Right cardiac atrium (tissue), 5 donors: ENCODE results near the gene TXK. TPM values are rescaled to one million over a fixed set of nuclear protein-coding genes. Genes with fewer than 3 reads are reported as not detected.

Source experiments
- ATAC-seq, 2 donors: fragments of 200-7000 bp; cut with Tn5 transposase; one replicate each; pipeline versions ENCODE4 v1.8.0 to v1.9.1; 2020; ENCODE audit warnings: moderate library complexity in 2 of 2, mild to moderate bottlenecking in 1 of 2
- DNase-seq, 3 donors: peaks; one replicate each; pipeline ENCODE4 v3.0.0-alpha.2; 2020
- H3K27ac ChIP-seq: one replicate; pipeline ENCODE4 v1.5.1; 2013; ENCODE audit warnings: mild to moderate bottlenecking, low read length, control low read depth, moderate library complexity
- H3K27me3 ChIP-seq: one replicate; pipeline ENCODE4 v1.6.1; 2013; ENCODE audit not compliant: control insufficient read depth, insufficient read depth
- H3K4me1 ChIP-seq: one replicate; pipeline ENCODE4 v1.6.1; 2013; ENCODE audit warnings: low read length; ENCODE audit not compliant: control insufficient read depth, insufficient read depth
- H3K4me3 ChIP-seq: one replicate; pipeline ENCODE4 v1.5.1; 2013; ENCODE audit warnings: low read length, control low read depth
- H3K9me3 ChIP-seq: one replicate; pipeline ENCODE4 v1.6.1; 2013; ENCODE audit warnings: low read length; ENCODE audit not compliant: control insufficient read depth
- WGBS: extraction: QIAGEN DNeasy Blood & Tissue Kit; methylation state at CpG from one replicate; pipeline ENCODE4 v1.1.7; 2013; 5-methylcytosine and 5-hydroxymethylcytosine counted together
- intact Hi-C, 4 donors: fragments of 100-400 bp; cut with DNase I; formaldehyde crosslinking; loops; one replicate each; pipeline versions ENCODE4 v1.11.0 to v1.14.0; 2022 to 2023
- polyA plus RNA-seq: library from polyadenylated mRNA; stranded (reverse); fragments of 200-250 nt; gene quantifications from one replicate; pipeline ENCODE4 v1.2.3, GENCODE V29; 2013
- total RNA-seq, 4 donors: library from RNA; stranded (reverse); fragmentation: NEBNext Ultra II Directional; extraction: Animal tissue kit (Norgen Biotek cat#: 25700); gene quantifications; one replicate each; pipeline ENCODE4 v1.2.1, GENCODE V29; 2021
- donor health status: healthy with polysubstance abuse.
- donor health status: DM: no; HTN: yes; CAD: no.
- donor health status: DM: no; HTN: no; CAD: no.
- donor health status: DM: no; HTN: yes; CAD: no; lungs with severe emphysema.
- donor health status: DM: yes; HTN: yes; CAD: no.

The TXK gene
- total and polyA plus RNA-seq, 5 donors = 0.14 to 1.8 (median 0.71) TPM

GRCh38 chr4:48120132-48120531 is 13.9 kb downstream of the TXK start:
- Histone ChIP-seq H3K4me1 (no peaks in the 10 kb centered on the region), H3K27ac (no peak overlapping the region), H3K9me3 (no peaks in the 10 kb centered on the region), H3K4me3 (no peak overlapping the region), H3K27me3 (no peaks in the 10 kb centered on the region)
- intact Hi-C loops = no loop called here
- no peak for ATAC-seq
- DNase-seq = no peak
- 90% methylated on average over 13 of the region's 13 CpGs for WGBS

DNA sequence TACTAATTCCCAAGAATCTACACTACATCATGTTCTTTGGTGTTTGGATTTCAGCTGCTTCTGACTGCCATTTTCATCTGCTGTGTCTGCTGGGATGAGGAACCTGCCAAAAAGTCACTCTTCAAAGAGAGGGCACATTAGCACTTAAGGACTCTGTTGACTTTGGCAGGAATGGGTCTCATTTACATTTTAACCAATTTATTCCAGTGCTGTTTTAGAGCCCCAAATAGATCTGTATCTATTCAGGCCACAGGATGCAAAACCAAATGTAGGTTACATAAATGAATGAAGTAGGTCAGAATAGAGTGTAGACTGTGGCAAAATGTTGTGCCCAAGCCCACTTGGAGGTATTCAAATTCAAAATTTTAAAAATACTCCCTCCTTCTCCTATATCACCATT is 14.4 kb downstream of the TXK start:
- Histone ChIP-seq H3K4me1 (no peaks in the 10 kb centered on the region), H3K4me3 (no peak overlapping the region), H3K9me3 (no peaks in the 10 kb centered on the region), H3K27me3 (no peaks in the 10 kb centered on the region), H3K27ac (no peak overlapping the region)
- ATAC-seq (no peak), DNase-seq (no peak)
- intact Hi-C loops = no loop called here

DNA sequence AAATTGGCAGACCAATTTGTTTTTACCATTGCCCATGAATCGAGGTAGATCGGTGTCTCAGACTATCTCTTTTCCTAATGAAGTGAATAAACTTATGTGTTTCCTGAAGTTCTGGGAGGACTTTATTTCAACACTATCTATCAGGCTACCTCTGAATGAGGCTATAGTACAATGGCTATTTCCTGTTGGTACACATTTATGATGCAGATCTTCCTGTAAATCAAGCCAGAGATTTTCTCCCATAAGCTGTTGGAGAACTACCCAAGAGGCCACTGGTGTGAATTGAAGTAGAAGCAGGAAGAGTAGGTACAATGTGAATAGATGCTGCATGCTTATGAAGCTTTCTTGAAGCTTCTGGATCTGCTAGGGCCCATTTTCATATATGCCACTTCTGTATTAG is 16.0 kb downstream of the TXK start:
- Histone ChIP-seq H3K9me3 (no peaks in the 10 kb centered on the region), H3K4me1 (no peaks in the 10 kb centered on the region), H3K27ac (no peak overlapping the region), H3K4me3 (no peak overlapping the region), H3K27me3 (no peaks in the 10 kb centered on the region)
- DNase-seq (no peak), ATAC-seq (no peak)
- intact Hi-C loops = no loop called here
- 73% methylated on average over 2 of the region's 2 CpGs for WGBS

GRCh38 chr4:48116582-48116981 is 17.5 kb downstream of the TXK start:
- no peaks in the 10 kb centered on the region for H3K9me3 ChIP-seq
- 74% methylated on average over 3 of the region's 3 CpGs for WGBS
- no peaks in the 10 kb centered on the region for H3K4me1 ChIP-seq
- no peak overlapping the region for H3K4me3 ChIP-seq
- H3K27me3 ChIP-seq = no peaks in the 10 kb centered on the region
- no peak overlapping the region for H3K27ac ChIP-seq
- intact Hi-C loops = no loop called here
- DNase-seq (no peak), ATAC-seq (no peak)

DNA sequence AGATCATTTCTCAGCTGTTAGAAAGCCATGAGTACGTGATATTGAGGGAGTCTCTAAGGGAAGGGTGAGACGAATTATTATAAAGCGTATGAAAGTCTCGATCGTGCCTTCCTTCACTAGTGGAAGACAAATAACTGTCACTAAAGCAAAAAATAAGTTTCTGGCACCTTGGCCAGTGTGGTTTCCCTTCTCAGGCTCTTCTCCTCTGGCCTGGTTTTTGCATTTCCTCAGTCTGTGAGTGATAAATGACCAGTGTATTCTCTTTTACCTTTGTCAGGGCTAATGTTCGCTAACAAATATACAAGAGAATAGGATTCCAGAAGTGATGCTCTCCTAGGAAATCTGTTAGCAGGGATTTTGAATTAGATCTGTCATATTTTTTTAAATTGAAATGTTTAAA is 19.6 kb downstream of the TXK start:
- DNase-seq = no peak
- no peaks in the 10 kb centered on the region for H3K27me3 ChIP-seq
- no peak overlapping the region for H3K27ac ChIP-seq
- WGBS = 81% methylated on average over 6 of the region's 6 CpGs
- H3K4me3 ChIP-seq = no peak overlapping the region
- ATAC-seq = no peak
- intact Hi-C loops = no loop called here
- no peaks in the 10 kb centered on the region for H3K4me1 ChIP-seq
- H3K9me3 ChIP-seq = no peaks in the 10 kb centered on the region

DNA sequence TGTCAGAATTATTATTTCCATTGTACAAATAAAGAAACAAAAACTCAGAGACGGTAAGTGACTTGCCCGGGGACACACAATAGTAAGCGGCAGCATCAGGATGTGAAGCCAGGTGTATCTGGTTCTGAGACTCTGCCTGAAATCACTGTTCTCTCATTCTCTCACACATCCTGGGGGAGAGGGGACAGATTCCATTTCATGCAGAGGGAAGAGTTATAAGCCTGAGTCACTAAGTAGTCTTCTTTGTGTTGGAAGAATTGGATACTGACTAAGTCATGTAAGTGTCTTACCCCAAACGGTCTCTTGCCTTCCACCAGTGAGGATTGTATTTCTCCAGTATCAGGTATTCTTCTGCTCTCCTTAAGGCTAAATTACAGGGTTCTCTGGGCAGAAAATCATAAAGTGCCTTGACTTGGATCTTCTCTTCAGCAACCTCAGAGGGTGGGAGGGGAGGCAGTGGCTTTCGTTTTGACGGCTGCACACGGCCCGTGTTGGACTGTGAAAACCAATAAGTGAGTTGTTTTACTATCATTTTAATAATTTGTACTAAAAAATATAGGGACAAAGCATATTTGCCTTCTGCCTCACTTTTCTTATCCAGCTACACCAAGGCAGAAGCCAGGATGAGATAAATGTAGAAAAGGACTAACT is 21.9 kb downstream of the TXK start:
- H3K4me1 ChIP-seq = no peaks in the 10 kb centered on the region
- intact Hi-C loops = no loop called here
- DNase-seq (no peak), ATAC-seq (no peak)
- H3K27ac ChIP-seq = no peak overlapping the region
- H3K9me3 ChIP-seq = no peaks in the 10 kb centered on the region
- 84% methylated on average over 8 of the region's 8 CpGs for WGBS
- H3K27me3 ChIP-seq = no peaks in the 10 kb centered on the region
- H3K4me3 ChIP-seq = no peak overlapping the region

DNA sequence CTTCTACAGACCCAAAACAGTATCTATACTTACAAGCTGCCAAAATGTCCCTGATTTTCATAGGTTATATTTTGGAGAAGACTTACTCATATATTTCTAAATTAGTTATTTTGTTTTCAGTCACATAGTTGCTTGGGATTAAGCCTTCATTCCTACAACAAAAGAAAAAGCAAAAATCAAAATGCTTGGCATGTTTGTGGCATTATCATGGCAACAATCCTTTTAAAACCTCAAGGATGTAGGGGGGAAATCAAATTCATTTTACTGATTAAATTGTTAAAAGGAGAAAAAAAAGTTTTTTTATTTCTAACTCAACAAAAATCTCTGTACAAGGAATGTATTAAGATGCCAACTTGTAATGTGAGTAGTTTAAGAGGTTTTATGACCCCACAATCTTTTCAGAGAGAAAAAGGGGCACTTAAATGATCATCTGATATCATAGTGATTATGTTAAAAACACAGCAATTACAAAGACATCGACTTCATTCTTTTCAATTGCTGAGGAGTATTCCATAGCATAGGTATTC is 23.5 kb downstream of the TXK start:
- no peak for DNase-seq
- Histone ChIP-seq H3K27me3 (no peaks in the 10 kb centered on the region), H3K4me3 (no peak overlapping the region), H3K27ac (no peak overlapping the region), H3K4me1 (no peaks in the 10 kb centered on the region), H3K9me3 (no peaks in the 10 kb centered on the region)
- 79% methylated on average over 1 of the region's 1 CpG for WGBS
- no peak for ATAC-seq
- intact Hi-C loops = no loop called here

GRCh38 chr4:48109413-48110263 is 24.4 kb downstream of the TXK start:
- H3K27ac ChIP-seq = no peak overlapping the region

GRCh38 chr4:48108309-48109073 is 25.6 kb downstream of the TXK start:
- Histone ChIP-seq H3K27me3 (no peaks in the 10 kb centered on the region), H3K4me1 (no peaks in the 10 kb centered on the region), H3K27ac (no peak overlapping the region), H3K9me3 (no peaks in the 10 kb centered on the region), H3K4me3 (no peak overlapping the region)
- ATAC-seq = no peak
- intact Hi-C loops = no loop called here
- no peak for DNase-seq
- WGBS = 93% methylated on average over 2 of the region's 2 CpGs

More at GRCh38 chr4:48109413-48110263, 24.4 kb downstream of the TXK start:
- Histone ChIP-seq H3K4me3 (no peak overlapping the region), H3K27me3 (no peaks in the 10 kb centered on the region), H3K4me1 (no peaks in the 10 kb centered on the region), H3K9me3 (no peaks in the 10 kb centered on the region)
- no peak for DNase-seq
- ATAC-seq = no peak
- intact Hi-C loops = no loop called here
- 59% methylated on average over 5 of the region's 5 CpGs for WGBS

GRCh38 chr4:48105230-48105629 is 28.8 kb downstream of the TXK start:
- Histone ChIP-seq H3K4me1 (no peaks in the 10 kb centered on the region), H3K27me3 (no peaks in the 10 kb centered on the region), H3K9me3 (no peaks in the 10 kb centered on the region), H3K27ac (no peak overlapping the region), H3K4me3 (no peak overlapping the region)
- intact Hi-C loops = no loop called here
- WGBS = 60% methylated on average over 1 of the region's 1 CpG
- ATAC-seq = no peak
- no peak for DNase-seq
